Progenitor cell of endocrine pancreas (in vitro differentiated cells): ENCODE results near the gene RGS7. TPM values are rescaled to one million over a fixed set of nuclear protein-coding genes. Genes with fewer than 3 reads are reported as not detected.
"Not testable (repeated sequence)": the region's sequence is repeated elsewhere in the genome, so short reads cannot be mapped to it uniquely, and the experiment has no call there.

Experiments
- DNase-seq: peaks from one replicate; pipeline ENCODE4 v3.0.0; 2021; ENCODE audit warnings: low spot score; ENCODE audit not compliant: unreplicated experiment
- H3K27ac Mint-ChIP-seq: 2 replicates; pipeline ENCODE4 v1.8.0; 2021; ENCODE audit warnings: mild to moderate bottlenecking, moderate library complexity, mixed read lengths
- H3K27me3 Mint-ChIP-seq: 2 replicates; pipeline ENCODE4 v1.8.0; 2021; ENCODE audit warnings: mixed read lengths
- H3K36me3 Mint-ChIP-seq: 2 replicates; pipeline ENCODE4 v1.8.0; 2022; ENCODE audit warnings: mixed read lengths; ENCODE audit not compliant: insufficient read depth
- H3K4me1 Mint-ChIP-seq: 2 replicates; pipeline ENCODE4 v1.8.0; 2021; ENCODE audit warnings: low read depth, mixed read lengths
- H3K4me3 Mint-ChIP-seq: 2 replicates; pipeline ENCODE4 v1.8.0; 2021; ENCODE audit warnings: low read depth, mild to moderate bottlenecking, moderate library complexity, mixed read lengths
- H3K9me3 Mint-ChIP-seq: 2 replicates; pipeline ENCODE4 v1.8.0; 2021; ENCODE audit warnings: low read depth, mixed read lengths
- total RNA-seq: library from RNA; stranded (reverse); gene quantifications from 2 replicates; pipeline ENCODE4 v1.2.1, GENCODE V29; 2021
- TF ChIP-seq, protein P1 (sequence below): fragments of 200-600 bp; sonication (generic); IDR thresholded peaks from one replicate; pipeline ENCODE4 v1.5.0; 2021; ENCODE audit warnings: antibody characterized with exemption, mild to moderate bottlenecking; ENCODE audit not compliant: unreplicated experiment

Gene RGS7
- total RNA-seq, 1 donor from 2014 or later = 2.4 TPM

DNA sequence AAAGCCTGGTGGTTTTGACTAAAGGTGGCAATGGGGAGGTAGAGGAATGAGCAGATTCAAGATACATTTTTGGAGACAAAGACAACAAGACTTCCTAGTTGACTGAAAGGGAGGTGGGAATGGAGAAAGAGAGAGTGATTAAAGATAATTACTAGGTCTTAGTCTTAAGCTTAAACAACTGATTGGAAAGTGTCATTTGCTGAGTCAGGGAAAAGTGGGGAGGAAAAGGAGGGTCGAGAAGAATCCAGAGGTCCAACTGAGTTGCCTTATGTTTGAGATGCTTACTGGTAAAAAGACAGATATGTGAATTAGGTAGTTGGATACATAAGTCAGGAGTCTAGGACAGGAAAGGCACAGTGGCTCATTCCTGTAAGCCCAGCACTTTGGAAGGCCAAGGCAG lies 179.3 kb downstream of the RGS7 start:
- H3K9me3 Mint-ChIP-seq = peaks cover 4% of the 10 kb centered on the region
- no peak overlapping the region for H3K27ac Mint-ChIP-seq
- H3K4me3 Mint-ChIP-seq = no peak overlapping the region
- no peaks in the 10 kb centered on the region for H3K27me3 Mint-ChIP-seq
- DNase-seq = no peak
- TF ChIP-seq, protein P1, sequence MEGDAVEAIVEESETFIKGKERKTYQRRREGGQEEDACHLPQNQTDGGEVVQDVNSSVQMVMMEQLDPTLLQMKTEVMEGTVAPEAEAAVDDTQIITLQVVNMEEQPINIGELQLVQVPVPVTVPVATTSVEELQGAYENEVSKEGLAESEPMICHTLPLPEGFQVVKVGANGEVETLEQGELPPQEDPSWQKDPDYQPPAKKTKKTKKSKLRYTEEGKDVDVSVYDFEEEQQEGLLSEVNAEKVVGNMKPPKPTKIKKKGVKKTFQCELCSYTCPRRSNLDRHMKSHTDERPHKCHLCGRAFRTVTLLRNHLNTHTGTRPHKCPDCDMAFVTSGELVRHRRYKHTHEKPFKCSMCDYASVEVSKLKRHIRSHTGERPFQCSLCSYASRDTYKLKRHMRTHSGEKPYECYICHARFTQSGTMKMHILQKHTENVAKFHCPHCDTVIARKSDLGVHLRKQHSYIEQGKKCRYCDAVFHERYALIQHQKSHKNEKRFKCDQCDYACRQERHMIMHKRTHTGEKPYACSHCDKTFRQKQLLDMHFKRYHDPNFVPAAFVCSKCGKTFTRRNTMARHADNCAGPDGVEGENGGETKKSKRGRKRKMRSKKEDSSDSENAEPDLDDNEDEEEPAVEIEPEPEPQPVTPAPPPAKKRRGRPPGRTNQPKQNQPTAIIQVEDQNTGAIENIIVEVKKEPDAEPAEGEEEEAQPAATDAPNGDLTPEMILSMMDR = no peak
- no peaks in the 10 kb centered on the region for H3K4me1 Mint-ChIP-seq
- H3K36me3 Mint-ChIP-seq = no peaks in the 10 kb centered on the region

DNA sequence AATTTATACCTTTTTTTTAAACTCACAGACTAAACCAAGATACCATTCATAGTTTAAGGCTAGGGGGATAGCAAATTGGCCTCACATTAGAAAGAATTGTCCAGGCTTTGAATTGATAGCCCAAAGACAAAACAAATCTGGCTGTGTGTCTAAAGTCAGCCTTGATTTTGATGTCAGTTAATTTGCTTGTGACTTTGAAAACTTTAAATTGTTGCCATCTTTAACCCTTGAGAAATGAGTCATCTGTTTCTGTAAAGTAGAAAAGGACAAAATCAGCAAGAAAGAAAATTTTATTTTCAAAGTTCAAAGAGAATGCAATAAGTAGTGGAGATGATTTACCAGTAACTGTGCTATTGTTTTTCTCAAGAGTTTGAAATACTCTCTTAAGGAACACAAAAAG lies 184.5 kb downstream of the RGS7 start:
- Mint-ChIP-seq H3K27me3 (no peaks in the 10 kb centered on the region), H3K4me1 (no peaks in the 10 kb centered on the region), H3K4me3 (no peak overlapping the region), H3K9me3 (no peaks in the 10 kb centered on the region), H3K27ac (no peak overlapping the region), H3K36me3 (no peaks in the 10 kb centered on the region)
- TF ChIP-seq, protein P1 = no peak
- no peak for DNase-seq

DNA sequence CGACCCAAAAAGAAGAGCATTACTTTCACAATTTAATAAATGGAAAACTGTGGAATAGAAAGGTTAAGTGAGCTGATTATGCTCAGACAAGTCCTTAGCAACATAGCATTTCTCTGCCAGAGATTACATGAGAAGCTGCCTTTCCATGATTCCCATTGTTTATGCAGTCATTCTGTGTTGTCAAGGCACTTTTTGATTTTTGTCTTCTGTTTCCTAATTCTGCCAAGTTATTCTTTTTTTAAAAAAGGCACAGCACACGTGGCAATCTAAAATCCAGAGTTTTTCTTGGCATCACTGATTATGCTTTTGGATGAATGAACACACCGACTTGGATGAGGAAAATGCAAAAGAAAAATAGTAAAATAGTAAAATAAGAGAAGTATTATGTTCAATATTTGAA lies 185.0 kb downstream of the RGS7 start:
- no peak overlapping the region for H3K4me3 Mint-ChIP-seq
- no peak for DNase-seq
- H3K27me3 Mint-ChIP-seq = no peaks in the 10 kb centered on the region
- H3K36me3 Mint-ChIP-seq = no peaks in the 10 kb centered on the region
- H3K9me3 Mint-ChIP-seq = no peaks in the 10 kb centered on the region
- no peak overlapping the region for H3K27ac Mint-ChIP-seq
- H3K4me1 Mint-ChIP-seq = no peaks in the 10 kb centered on the region
- TF ChIP-seq, protein P1 = no peak

DNA sequence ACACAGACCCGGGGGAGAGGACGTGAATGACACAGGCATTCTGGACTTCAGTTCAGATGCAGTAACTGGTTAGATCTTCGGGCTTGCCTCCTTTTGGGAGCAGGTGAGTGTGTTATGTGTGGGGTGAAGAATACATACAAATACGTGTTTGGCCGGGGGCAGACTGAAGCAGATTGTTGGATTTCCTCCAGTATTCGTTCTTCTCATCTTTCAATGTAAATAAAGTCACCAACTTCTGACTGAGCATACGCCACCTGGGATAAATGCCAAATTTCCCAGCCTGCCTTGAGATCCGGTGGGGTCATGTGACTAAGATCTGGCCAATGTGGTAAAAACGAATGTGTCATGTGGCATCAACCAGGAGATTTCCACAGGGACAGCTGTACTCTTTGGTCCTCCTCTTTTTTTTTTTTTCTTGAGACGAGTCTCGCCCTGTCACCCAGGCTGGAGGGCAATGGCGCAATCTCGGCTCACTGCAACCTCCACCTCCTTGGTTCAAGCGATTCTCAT lies 189.8 kb downstream of the RGS7 start:
- TF ChIP-seq, protein P1 = no peak
- no peak for DNase-seq
- Mint-ChIP-seq H3K36me3 (no peaks in the 10 kb centered on the region), H3K9me3 (no peaks in the 10 kb centered on the region), H3K27ac (no peak overlapping the region), H3K4me3 (no peak overlapping the region), H3K4me1 (peaks cover 2% of the 10 kb centered on the region), H3K27me3 (peaks cover 5% of the 10 kb centered on the region)

DNA sequence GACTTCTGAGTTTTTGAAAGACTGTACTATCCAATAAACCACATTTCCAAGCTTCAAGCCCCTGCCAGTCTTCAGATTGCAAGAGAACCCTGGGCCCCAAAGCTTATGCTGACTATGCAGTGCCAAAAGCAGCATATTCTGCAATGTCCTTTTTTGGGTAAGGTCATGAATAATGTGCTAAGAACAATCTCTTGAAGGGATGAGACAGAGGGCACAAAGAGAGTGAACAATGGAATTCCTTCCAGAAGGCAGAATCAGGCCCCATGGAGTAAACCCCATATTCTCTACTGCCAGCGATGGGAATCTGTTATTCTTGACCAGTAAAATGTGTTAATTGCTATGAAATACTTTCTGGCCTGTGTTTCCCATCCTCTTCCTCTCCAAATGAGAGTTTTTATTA lies 190.4 kb downstream of the RGS7 start:
- Mint-ChIP-seq H3K9me3 (no peaks in the 10 kb centered on the region), H3K4me1 (peaks cover 2% of the 10 kb centered on the region), H3K4me3 (no peak overlapping the region), H3K27ac (no peak overlapping the region), H3K27me3 (peaks cover 5% of the 10 kb centered on the region), H3K36me3 (no peaks in the 10 kb centered on the region)
- no peak for DNase-seq
- TF ChIP-seq, protein P1 = no peak

DNA sequence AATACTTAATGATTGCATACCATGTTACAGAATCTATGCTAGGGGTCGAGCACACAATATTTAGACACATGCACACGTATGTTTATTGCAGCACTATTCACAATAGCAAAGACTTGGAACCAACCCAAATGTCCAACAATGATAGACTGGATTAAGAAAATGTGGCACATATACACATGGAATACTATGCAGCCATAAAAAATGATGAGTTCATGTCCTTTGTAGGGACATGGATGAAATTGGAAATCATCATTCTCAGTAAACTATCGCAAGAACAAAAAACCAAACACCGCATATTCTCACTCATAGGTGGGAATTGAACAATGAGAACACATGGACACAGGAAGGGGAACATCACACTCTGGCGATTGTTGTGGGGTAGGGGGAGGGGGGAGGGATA lies 191.7 kb downstream of the RGS7 start:
- not testable (repeated sequence) for H3K36me3 Mint-ChIP-seq, H3K9me3 Mint-ChIP-seq, DNase-seq, H3K27me3 Mint-ChIP-seq, H3K4me3 Mint-ChIP-seq, H3K27ac Mint-ChIP-seq, H3K4me1 Mint-ChIP-seq
